ENCODE results near the gene KLHDC7B. TPM values are rescaled to one million over a fixed set of nuclear protein-coding genes. Genes with fewer than 3 reads are reported as not detected.

KLHDC7B gene
- total and polyA plus RNA-seq, 2 of the 13 experiments (the other 11 are each of a cell fraction or from before 2014, with no cell fraction given), result 0.11 TPM; not detected in 1

DNA sequence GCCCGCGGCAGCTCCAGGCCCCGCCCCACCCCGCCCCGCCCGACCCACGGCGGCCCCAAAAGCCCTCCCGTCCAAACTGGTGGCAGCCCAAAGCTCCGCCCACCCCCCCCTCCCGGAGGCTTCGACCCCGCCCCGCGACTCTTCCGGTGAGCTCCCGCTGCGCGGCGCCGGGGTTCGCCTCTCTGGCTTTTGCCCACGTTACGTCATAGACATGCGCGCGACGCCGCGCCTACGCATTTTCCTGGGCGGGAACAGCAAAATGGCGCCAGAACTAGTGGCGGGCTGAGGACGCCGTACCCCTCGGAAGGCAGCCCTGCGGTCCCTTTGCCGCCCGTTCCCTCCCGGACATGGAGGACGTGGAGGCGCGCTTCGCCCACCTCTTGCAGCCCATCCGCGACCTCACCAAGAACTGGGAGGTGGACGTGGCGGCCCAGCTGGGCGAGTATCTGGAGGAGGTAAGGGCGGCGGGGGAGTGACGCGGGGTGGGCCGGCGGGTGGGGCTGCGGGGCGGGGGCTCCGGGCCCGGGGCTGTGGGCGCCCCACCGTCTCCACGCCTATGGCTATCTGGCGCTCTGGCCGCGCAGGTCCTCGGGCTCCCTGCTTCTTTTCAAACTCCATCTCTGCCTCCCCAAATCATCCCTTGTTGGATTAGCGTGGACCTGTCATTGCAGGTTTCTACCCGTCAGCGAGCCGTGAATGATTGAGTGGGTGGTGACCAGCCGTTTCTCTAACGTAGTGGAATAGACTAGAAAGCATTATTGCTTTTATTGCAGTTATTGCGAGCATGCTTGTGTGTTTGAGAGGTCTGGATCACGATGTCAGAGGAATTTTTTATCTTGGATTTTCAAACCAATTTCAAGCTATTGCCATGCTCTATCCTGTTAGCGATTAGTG lies 37.5 kb upstream of the KLHDC7B start, which contains the start of gene NCAPH2 (continued):
- TF ChIP-seq, protein P1, sequence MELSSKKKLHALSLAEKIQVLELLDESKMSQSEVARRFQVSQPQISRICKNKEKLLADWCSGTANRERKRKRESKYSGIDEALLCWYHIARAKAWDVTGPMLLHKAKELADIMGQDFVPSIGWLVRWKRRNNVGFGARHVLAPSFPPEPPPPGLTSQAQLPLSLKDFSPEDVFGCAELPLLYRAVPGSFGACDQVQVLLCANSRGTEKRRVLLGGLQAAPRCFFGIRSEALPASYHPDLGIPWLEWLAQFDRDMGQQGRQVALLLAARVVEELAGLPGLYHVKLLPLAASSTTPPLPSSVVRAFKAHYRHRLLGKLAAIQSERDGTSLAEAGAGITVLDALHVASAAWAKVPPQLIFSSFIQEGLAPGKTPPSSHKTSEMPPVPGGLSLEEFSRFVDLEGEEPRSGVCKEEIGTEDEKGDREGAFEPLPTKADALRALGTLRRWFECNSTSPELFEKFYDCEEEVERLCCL (CRISPR knock-in tag; IDR thresholded peaks at IDR 0.05; ENCODE audit: borderline replicate concordance), result no peak
- TF ChIP-seq NFATC3 (CRISPR knock-in tag; IDR thresholded peaks at IDR 0.05), result no peak
- TF ChIP-seq, protein P2, sequence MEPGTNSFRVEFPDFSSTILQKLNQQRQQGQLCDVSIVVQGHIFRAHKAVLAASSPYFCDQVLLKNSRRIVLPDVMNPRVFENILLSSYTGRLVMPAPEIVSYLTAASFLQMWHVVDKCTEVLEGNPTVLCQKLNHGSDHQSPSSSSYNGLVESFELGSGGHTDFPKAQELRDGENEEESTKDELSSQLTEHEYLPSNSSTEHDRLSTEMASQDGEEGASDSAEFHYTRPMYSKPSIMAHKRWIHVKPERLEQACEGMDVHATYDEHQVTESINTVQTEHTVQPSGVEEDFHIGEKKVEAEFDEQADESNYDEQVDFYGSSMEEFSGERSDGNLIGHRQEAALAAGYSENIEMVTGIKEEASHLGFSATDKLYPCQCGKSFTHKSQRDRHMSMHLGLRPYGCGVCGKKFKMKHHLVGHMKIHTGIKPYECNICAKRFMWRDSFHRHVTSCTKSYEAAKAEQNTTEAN (CRISPR knock-in tag; conservative IDR thresholded peaks at IDR 0.05), result no peak
- no peak for TF ChIP-seq ZNF550 (CRISPR knock-in tag; IDR thresholded peaks at IDR 0.05; ENCODE audit: borderline replicate concordance)
- TF ChIP-seq, protein P3, sequence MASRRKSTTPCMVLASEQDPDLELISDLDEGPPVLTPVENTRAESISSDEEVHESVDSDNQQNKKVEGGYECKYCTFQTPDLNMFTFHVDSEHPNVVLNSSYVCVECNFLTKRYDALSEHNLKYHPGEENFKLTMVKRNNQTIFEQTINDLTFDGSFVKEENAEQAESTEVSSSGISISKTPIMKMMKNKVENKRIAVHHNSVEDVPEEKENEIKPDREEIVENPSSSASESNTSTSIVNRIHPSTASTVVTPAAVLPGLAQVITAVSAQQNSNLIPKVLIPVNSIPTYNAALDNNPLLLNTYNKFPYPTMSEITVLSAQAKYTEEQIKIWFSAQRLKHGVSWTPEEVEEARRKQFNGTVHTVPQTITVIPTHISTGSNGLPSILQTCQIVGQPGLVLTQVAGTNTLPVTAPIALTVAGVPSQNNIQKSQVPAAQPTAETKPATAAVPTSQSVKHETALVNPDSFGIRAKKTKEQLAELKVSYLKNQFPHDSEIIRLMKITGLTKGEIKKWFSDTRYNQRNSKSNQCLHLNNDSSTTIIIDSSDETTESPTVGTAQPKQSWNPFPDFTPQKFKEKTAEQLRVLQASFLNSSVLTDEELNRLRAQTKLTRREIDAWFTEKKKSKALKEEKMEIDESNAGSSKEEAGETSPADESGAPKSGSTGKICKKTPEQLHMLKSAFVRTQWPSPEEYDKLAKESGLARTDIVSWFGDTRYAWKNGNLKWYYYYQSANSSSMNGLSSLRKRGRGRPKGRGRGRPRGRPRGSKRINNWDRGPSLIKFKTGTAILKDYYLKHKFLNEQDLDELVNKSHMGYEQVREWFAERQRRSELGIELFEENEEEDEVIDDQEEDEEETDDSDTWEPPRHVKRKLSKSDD (CRISPR knock-in tag; IDR thresholded peaks at IDR 0.05; ENCODE audit: low read depth), result 0 out of 2 replicates have a peak, but pooled peaks have one; percentile 47
- TF ChIP-seq LCORL (IDR thresholded peaks at IDR 0.05), result no peak
- TF ChIP-seq LCORL (CRISPR knock-in tag; IDR thresholded peaks at IDR 0.05), result peak; percentile 22; the same call in 1 of the 2 replicates
- no peak for TF ChIP-seq KLF9 (CRISPR knock-in tag; IDR thresholded peaks at IDR 0.05; ENCODE audit: low read depth)
- no peak for TF ChIP-seq KDM6A (CRISPR knock-in tag; IDR thresholded peaks at IDR 0.05; ENCODE audit: low read depth)
- TF ChIP-seq, protein P4, sequence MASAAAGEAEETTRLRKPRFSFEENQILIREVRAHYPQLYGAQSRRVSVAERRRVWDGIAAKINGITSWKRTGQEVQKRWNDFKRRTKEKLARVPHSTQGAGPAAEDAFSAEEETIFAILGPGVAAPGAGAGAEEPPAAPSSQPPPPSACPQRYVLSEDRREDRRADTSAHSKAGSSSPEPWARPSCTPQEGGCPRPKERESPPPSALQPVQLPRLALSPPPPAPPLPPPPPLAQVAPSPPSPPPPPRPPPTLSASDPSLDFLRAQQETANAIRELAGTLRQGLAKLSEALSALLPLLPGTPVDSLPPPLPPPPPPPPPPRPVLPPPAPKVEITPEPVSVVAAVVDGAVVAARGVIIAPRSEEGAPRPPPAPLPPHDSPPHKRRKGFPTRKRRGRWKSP (CRISPR knock-in tag; IDR thresholded peaks at IDR 0.05), result no peak
- TF ChIP-seq ZNF841 (CRISPR knock-in tag; IDR thresholded peaks at IDR 0.05; ENCODE audit: borderline replicate concordance), result no peak
- peak; percentile 93 for TF ChIP-seq ZBTB21 (CRISPR knock-in tag; IDR thresholded peaks at IDR 0.05)
- TF ChIP-seq, protein P5, sequence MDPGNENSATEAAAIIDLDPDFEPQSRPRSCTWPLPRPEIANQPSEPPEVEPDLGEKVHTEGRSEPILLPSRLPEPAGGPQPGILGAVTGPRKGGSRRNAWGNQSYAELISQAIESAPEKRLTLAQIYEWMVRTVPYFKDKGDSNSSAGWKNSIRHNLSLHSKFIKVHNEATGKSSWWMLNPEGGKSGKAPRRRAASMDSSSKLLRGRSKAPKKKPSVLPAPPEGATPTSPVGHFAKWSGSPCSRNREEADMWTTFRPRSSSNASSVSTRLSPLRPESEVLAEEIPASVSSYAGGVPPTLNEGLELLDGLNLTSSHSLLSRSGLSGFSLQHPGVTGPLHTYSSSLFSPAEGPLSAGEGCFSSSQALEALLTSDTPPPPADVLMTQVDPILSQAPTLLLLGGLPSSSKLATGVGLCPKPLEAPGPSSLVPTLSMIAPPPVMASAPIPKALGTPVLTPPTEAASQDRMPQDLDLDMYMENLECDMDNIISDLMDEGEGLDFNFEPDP (CRISPR knock-in tag; conservative IDR thresholded peaks at IDR 0.05), result no peak
- TF ChIP-seq, protein P6, sequence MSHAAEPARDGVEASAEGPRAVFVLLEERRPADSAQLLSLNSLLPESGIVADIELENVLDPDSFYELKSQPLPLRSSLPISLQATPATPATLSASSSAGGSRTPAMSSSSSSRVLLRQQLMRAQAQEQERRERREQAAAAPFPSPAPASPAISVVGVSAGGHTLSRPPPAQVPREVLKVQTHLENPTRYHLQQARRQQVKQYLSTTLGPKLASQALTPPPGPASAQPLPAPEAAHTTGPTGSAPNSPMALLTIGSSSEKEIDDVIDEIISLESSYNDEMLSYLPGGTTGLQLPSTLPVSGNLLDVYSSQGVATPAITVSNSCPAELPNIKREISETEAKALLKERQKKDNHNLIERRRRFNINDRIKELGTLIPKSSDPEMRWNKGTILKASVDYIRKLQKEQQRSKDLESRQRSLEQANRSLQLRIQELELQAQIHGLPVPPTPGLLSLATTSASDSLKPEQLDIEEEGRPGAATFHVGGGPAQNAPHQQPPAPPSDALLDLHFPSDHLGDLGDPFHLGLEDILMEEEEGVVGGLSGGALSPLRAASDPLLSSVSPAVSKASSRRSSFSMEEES (CRISPR knock-in tag; IDR thresholded peaks at IDR 0.05), result 0 out of 2 replicates have a peak, but pooled peaks have one; percentile 27
- no peak for TF ChIP-seq SMC3 (IDR thresholded peaks at IDR 0.05; ENCODE audit: low read length)
- TF ChIP-seq TAF1 (CRISPR knock-in tag; IDR thresholded peaks at IDR 0.05), result peak; percentile 88
- TF ChIP-seq, protein P7, sequence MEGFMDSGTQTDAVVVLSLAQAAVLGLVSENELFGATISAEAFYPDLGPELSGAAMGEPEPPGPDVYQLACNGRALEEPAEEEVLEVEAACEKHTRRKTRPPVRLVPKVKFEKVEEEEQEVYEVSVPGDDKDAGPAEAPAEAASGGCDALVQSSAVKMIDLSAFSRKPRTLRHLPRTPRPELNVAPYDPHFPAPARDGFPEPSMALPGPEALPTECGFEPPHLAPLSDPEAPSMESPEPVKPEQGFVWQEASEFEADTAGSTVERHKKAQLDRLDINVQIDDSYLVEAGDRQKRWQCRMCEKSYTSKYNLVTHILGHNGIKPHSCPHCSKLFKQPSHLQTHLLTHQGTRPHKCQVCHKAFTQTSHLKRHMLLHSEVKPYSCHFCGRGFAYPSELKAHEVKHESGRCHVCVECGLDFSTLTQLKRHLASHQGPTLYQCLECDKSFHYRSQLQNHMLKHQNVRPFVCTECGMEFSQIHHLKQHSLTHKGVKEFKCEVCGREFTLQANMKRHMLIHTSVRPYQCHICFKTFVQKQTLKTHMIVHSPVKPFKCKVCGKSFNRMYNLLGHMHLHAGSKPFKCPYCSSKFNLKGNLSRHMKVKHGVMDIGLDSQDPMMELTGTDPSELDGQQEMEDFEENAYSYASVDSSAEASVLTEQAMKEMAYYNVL (CRISPR knock-in tag; IDR thresholded peaks at IDR 0.05; ENCODE audit: borderline replicate concordance), result no peak
